ENCODE data around the gene KIF18B.

Gene KIF18B

DNA sequence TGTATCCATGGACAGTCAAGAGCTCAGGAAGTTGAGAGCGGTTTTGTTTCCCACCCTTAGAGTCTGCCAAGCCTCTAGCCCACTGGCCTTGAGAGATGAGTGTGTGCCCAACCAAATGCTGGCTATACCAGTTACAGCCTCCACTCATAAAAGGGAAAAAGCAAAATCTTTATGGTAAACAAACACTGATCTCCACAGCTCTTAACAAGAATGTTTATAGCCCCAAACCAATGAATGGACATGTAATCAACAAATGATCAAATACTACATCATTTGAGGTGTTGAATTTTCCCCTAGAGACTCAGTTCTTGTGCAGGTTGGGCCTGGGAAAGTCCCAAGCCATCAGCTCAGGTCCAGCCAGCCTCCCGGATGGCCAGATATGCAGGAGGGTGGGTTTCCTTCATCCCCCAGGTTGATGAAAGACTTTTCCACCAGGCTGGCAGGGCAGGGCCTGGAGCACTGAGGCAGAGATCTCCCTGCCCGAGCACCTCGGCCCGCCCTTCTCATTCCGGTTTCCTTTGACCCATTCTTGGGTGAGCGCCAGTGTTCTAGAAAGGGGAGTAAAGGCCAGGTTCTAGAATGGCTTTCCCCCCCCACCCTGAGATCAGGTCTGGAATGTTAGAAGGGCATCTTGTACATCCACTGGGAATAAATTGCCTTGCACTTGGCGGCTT, 44.4 kb downstream of the KIF18B start:
- no peak for DNase-seq

DNA sequence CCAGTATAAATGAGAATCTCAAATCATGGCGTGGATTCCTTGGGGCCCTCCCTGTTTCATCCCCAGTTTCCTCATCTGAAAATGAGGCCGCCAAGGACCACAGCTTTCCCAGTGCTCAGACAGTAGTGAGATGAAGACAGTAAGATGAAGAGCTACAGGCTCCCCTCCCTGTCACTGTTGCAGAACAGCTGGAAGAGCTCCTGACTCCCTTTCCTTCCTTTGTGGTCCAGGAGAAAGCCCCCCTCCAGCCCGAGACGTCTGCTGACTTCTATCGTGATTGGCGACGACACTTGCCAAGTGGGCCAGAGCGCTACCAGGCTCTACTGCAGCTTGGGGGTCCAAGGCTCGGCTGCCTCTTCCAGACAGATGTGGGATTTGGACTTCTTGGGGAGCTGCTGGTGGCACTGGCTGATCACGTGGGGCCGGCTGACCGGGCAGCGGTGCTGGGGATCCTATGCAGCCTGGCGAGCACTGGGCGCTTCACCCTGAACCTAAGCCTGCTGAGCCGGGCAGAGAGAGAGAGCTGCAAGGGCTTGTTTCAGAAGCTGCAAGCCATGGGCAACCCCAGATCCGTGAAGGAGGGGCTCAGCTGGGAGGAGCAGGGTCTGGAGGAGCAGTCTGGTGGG, 45.3 kb downstream of the KIF18B start:
- DNase-seq: no peak

DNA sequence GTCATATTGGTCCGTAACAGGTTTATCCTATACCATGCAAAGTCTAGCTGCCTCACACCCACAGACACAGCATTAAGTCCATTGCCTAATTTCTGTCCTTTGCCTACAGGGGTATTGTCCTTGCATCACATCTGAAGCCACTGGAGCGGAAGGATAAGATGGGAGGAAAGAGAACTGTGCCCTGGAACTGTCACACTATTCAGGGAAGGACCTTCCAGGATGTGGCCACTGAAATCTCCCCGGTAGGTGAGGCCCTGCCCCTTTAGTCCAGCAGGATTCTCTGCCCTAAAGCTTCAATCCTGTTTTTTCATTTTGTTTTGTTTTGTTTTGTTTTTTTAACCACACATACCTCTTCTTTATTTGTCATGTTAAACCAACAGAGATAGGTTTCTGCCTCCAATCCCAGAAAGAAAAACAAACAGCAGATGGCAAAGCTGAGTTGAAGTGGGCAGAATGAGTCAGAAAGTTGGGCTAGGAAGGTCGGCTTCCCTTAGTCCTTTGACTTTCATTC, 46.1 kb downstream of the KIF18B start:
- DNase-seq: no peak

DNA sequence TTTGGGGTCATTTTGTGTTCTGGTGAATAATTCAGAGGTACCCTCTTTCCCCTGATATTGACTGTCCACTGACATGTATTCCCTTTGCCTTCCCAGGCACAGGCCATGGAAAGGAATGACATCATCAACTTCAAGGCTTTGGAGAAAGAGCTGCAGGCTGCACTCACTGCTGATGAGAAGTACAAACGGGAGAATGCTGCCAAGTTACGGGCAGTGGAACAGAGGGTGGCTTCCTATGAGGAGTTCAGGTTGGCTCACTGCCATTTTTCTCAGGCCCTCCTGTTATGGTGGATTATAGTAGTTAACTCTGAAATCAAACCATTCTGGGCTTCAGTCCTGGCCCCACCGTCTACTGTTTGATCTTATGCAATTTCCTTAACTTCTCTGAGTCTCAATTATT, 46.7 kb downstream of the KIF18B start:
- no peak for DNase-seq

DNA sequence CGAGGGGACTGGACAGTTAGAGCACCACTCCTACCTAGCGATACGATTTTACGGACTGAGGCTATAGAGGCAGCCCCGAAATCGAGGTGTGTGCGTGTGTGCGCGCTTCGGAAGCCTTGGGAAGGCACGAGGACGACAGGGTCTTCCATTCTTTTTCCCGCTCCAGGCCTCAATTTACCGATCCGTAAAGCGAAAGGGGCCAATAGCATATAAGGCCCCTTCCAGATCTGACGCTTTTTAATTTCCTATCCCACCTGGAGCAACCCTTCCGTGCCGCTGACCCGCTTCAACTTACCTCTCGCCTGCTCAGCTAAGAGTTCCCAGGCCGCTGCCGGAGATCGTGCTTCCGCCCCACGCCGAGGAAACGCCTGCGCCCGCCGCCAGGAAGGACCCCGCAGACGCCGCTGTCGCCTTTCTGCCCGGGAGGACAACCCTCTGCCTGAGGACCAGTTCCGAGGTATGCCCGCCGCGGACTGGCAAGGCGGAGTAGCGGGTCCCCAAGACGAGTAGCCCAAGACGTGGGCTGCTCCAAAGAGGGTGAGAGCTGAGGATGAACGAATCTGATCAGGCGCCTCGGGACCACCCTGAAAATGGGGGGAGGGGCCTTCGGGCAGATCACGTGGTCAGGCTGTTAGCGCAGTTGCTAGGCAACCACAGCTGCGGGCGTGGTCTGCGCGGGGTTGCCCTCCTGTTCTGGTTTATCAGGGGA, 48.3 kb downstream of the KIF18B start, which contains the start of gene EFTUD2:
Gene EFTUD2 (minus strand): TSS at position 372 of the 709 bp plus-strand sequence. CDS start 4,924 bp downstream, outside the sequence.
- DNase-seq: peak; percentile 100

DNA sequence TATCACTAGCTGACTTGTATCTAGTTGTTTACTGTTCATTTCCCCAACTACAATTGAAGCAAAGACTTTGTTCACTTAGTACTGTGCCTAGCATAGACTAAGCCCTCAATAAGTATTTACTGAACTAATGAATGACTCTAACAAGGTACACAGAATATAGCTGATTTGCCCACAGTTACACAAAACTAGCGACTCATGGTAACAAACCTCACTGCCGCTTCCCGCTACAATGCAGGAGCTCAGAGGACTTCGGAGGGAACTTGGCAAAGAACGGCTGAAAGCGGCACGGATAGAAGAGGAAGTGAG, 48.9 kb downstream of the KIF18B start:
- DNase-seq: no peak

DNA sequence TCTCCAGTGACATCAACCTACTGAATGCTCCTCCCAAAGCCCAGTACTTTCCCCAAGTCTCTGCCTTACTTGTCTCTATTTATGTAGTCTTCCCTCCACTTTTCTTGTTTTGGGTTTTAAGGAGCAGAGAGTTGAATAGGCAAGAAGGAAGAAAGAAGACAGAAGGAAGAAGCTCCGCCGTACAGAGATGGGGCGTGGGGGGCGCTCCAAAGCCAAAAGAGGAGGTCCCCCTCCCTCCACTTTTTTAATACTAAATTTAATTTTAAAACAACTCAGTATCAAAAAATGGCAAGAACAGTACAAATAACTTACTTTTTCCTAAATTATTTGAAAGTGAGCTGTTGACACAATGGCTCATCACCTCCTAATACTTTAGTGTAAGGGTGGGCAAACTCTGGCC, 52.9 kb downstream of the KIF18B start:
- no peak for DNase-seq

DNA sequence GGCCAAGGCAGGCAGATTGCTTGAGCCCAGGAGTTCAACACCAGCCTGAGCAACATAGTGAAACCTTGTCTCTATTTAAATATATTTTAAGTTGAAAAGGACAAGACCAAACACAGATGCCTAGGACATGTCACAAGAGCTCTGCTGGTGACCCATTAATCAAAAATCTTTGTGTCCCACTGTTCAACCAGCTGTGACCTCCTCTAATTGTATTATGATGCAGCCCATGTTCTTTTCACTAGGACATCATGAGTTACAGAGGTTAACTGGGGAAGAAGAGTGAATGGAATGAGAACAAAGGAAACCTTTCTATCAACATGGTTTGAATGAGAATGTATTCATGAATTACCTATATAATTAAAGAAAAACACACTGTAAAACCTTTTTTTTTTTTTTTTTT, 55.3 kb downstream of the KIF18B start:
- no peak for DNase-seq

DNA sequence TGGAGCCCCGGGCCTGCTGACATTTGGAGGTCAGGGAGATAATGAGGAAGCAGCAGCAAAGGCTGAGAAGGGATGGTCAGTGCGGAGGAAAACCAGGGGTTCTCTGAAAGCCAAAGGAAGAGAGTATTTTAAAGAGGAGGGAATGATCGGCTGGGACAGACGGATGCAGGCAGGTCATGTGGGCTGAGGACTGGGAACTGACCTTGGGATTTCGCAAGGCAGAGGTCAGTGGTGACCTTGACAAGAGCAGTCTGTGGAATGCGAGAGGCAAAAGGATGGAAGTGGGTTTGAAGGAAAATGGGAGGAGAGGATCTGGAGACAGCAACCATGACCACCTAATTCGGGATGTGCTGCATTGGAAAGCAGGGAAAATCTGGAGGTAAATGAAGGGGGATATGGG, 58.6 kb downstream of the KIF18B start:
- no peak for DNase-seq

DNA sequence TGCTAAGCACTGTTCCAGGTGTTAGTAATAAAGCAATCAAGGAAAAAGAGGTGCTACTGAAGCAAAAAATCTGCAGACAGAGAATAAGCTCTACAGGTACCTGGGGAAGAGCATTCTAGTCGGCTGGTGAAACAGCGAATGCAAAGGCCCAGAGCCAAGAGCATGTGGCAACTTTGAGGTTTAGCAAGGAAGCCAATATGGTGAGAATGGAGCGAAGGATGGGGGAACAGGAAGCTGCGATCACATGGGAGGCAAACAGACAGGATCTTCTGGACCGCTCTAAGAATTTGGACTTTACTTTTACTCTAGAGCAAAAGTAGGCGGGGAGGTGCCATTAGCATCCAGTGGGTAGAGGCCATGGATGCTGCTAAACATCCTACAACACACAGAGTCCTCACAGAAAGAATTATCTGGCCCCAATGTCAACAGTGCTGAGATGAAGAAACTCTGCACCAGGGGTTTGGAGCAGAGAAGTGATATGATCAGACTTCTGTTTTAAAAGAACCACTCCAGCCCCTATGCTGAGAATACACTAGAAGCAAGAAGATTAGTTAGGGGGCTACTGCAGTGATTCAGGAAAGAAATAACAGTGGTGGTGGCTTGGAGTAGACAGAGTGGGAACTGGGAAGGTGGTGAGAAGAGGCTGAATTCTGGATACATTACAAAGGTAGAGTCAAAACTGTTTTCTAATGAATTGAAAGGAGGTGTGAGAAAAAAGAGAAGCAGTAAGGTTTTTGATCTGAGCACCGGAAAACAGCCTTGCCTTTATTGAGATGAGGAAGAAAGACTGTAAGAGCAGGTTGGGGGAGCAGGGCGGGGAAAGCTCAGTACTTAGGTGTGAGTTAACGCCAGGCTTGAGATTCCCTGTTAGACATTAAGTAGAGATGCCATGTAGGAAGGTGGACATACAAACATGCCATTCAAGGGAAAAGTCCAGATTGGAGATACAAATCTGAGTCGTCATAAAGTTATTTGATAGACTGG, 59.3 kb downstream of the KIF18B start:
- DNase-seq: no peak

DNA sequence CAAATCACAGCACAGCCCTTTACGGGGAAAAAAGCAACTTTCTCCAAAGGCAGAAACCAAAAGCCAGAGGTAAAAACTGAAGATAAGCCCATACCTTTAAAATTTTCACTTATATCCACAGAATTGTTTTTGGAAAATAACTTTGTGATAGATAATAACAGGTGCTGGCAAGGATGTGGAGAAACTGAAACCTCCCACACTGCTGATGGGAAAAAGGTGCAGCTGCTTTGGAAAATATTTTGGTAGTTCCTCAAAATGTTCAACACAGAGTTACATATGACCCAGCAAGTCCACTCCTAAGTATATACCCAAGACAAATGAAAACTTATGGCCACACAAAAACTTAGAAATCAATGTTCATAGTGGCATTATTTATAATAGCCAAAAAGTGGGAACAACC, 60.6 kb downstream of the KIF18B start:
- DNase-seq: no peak

DNA sequence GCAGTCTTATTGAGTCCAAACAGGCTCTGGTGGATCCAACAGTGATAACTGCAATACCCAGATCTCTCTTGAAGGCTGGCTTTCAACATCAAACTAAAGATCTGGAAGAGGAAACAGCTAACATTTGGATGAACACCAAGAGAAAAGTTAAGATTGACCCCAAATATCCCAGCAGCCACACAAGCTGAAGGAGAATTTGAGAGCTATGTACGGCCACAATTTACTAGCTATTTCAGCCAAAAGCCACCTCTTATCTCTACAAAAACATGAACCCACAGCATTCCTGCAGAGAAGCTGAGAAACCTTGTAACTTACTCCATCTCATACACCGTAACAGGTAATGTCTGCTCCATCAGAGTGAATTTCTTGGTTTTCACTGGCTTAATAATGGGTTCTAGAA, 62.6 kb downstream of the KIF18B start:
- DNase-seq: no peak

DNA sequence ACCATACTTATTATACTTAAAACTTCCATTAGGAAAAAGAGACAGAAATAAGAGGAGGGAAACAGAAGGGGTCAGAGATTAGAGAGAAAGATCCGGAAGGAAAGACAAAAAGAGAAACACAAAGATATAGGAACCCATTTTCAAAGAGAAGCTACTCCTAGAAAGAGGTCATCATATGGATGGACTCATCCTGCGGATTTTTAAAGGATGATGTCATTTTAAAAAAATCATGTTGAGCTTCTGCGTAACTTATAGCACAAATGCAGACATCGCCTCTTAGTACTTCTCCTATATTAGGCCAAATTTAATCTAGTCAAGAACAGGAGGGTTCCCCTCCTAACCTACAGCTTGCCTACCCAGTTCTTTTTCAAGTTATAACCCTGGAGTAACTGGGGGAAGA, 66.4 kb downstream of the KIF18B start:
- DNase-seq: no peak

DNA sequence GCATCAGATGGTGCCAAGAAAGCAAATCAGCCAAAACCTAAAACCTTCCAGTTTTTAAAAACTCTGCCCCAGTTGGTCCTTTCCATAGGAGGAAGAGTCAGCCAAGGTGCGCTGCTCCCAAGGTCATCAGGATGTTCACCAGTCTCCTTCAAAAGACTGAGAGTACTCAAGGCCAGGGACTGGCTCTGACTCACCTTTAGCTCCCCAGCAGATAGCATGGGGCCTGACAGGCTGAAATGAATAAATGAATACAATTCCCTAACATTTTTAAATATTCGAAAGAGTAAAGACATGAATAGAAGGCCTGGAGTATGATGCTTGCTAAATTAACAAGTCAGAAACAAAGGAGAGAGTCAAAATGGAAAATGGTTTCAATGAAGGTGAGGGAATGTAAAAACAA, 67.5 kb downstream of the KIF18B start:
- DNase-seq: no peak

DNA sequence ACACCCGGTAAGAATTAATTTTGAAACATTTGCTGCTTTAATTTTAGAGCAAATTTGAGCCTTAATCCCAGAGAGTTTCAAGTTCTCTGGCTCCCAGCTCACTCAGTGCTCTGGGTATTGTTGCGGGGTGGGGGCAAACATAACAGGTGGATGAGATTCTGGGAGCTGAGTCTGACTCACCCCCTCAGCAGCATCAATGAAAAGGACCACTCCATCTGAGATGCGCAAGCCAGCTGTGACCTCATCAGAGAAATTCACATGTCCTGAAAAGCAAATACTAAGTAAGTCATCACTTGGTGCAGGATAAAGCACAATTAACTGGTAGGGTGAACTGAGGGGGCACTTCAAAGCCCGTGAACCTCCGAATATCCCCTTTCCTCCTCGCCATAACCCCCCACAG, 68.2 kb downstream of the KIF18B start:
- no peak for DNase-seq

DNA sequence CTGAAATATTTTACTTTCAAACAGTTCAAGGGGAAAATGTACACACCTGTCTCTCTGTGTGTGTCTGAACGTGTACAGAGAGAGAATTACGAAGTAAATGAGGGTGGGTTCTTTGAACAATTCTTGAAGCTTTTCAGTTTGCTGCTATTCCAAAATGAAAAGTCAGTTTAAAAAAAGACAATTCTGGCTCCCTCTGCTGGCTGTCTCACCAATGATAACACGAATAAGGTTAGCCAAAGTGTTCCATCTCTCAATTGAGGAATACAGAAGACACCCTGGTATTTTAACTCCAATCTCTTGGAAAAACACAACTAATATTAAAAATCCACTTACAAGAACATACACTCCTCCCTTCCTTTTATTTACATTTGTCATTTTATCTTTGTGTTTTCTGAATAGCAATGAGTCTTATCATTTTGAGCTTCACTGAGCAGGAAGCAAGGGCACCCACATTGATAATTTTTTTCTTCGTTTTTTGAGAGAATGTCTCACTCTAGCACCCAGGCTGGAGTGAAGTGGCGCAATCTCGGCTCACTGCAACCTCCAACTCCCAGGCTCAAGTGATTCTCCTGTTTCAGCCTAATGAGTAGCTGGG, 68.8 kb downstream of the KIF18B start:
- DNase-seq: peak; percentile 20

DNA sequence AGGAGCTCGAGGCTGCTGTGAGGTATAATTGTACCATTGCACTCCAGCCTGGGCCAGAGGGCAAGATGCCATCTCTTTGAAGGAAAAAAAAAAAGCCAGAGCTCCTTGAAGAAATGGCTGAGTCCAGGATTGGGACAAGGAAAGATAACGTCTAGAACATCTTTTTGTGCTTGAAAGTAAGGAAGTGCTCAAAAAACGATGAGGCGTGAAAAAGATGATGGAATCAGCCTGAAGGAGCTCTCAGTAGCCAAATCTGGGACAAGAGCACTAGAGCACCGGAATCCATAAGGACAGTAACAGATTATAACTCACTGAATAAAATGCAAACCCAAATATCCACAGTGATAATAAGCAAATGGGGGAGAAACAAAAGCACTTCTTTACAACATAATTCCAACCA, 70.5 kb downstream of the KIF18B start:
- DNase-seq: no peak

DNA sequence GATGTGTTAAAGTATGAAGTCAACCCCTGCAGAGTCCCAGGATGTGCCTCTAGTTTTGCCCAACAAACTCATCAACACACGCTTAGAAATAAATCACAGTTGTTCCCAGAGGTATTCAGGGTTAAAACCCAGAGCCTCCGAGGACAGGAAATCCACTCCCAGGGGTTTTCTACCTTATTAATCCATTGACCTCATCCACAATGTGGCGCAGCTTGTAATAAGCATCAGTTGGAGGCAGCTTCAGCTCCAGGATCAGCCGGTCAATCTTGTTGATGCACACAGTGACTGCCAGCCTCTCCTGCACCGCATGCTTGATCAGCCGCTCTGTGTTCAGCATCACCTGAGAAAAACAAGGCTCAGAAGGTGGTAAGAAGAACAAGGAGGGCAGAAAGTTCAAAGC, 71.8 kb downstream of the KIF18B start:
- DNase-seq: no peak
